BJ (cell line): ENCODE results near the gene SHISA3. TPM values are rescaled to one million over a fixed set of nuclear protein-coding genes. Genes with fewer than 3 reads are reported as not detected.

ENCODE experiments used
- CTCF ChIA-PET: fragments of 350-600 bp; formaldehyde crosslinking; extraction: SDS; loops from one replicate; lab custom pipeline; 2021; ENCODE audit warnings: antibody characterized with exemption, inconsistent platforms; lab: Yijun Ruan, JAX
- POLR2A ChIA-PET: fragments of 300-600 bp; sonication (Branson Sonifier 250); formaldehyde crosslinking; extraction: SDS; loops from one replicate; lab custom pipeline; 2021; ENCODE audit warnings: antibody characterized with exemption; lab: Charles Lee
- DNase-seq: peaks from one replicate; pipeline ENCODE4 v3.0.0-alpha.2; 2011; ENCODE audit warnings: low read depth
- H3K27me3 ChIP-seq: 2 replicates; pipeline ENCODE4 v1.6.0; 2011; ENCODE audit warnings: low read length; ENCODE audit not compliant: control insufficient read depth, insufficient read depth
- H3K36me3 ChIP-seq: 2 replicates; pipeline ENCODE4 v1.5.1; 2011; ENCODE audit warnings: low read length; ENCODE audit not compliant: control insufficient read depth, insufficient read depth
- H3K4me3 ChIP-seq: 2 replicates; pipeline ENCODE4 v1.5.1; 2011; ENCODE audit warnings: low read depth, mild to moderate bottlenecking, control low read depth, low read length
- polyA plus RNA-seq: library from polyadenylated mRNA; depleted of rRNA; stranded (reverse); fragments of >200 nt; gene quantifications from 2 replicates; pipeline ENCODE4 v1.2.3, GENCODE V29; 2011
- TF ChIP-seq, protein P1 (sequence below): IDR thresholded peaks from 2 replicates; pipeline ENCODE4 v1.5.1; 2011; ENCODE audit warnings: low read depth, mild to moderate bottlenecking, control low read depth, inconsistent platforms, low read length, moderate library complexity; ENCODE audit not compliant: insufficient read depth

The SHISA3 gene
- polyA plus RNA-seq, 1 experiment: 0.07 TPM

- TF ChIP-seq, protein P1, sequence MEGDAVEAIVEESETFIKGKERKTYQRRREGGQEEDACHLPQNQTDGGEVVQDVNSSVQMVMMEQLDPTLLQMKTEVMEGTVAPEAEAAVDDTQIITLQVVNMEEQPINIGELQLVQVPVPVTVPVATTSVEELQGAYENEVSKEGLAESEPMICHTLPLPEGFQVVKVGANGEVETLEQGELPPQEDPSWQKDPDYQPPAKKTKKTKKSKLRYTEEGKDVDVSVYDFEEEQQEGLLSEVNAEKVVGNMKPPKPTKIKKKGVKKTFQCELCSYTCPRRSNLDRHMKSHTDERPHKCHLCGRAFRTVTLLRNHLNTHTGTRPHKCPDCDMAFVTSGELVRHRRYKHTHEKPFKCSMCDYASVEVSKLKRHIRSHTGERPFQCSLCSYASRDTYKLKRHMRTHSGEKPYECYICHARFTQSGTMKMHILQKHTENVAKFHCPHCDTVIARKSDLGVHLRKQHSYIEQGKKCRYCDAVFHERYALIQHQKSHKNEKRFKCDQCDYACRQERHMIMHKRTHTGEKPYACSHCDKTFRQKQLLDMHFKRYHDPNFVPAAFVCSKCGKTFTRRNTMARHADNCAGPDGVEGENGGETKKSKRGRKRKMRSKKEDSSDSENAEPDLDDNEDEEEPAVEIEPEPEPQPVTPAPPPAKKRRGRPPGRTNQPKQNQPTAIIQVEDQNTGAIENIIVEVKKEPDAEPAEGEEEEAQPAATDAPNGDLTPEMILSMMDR: no peak
- POLR2A ChIA-PET: no interaction called here
- CTCF ChIA-PET: no interaction called here
Measured at GRCh38 chr4:42377497-42377896, 19.8 kb upstream of the SHISA3 start.

DNA sequence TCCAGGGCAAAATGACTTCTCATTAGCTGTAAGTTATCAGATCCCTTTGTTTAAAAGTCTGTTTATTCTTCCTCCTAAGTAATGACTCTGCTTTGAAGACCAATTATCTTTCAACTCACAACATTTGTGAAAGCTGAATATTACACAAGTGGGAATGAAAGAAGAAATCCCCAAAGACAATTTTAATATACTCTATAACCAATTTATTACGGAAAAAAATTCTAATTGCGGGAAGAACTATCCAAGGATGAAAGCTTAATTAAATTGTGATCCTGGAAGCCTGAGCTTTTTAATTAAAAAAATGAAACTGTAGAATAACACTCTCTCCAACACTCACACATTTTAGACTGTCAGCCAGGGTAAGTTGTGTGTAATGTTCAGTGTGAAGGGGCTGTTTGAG is 15.6 kb upstream of the SHISA3 start:
- POLR2A ChIA-PET: no interaction called here
- DNase-seq: no peak
- CTCF ChIA-PET: no interaction called here
- TF ChIP-seq, protein P1: no peak
- Histone ChIP-seq H3K36me3 (no peaks in the 10 kb centered on the region), H3K4me3 (no peak overlapping the region), H3K27me3 (no peaks in the 10 kb centered on the region)

More at GRCh38 chr4:42377497-42377896, 19.8 kb upstream of the SHISA3 start:
- no peak for DNase-seq
- no peaks in the 10 kb centered on the region for H3K27me3 ChIP-seq
- no peak overlapping the region for H3K4me3 ChIP-seq
- H3K36me3 ChIP-seq: no peaks in the 10 kb centered on the region

- no peak overlapping the region for H3K4me3 ChIP-seq
- POLR2A ChIA-PET: no interaction called here
- CTCF ChIA-PET: interaction anchor here (2.0 kb wide), 1 partner anchor 14 kb away, joined by 5 read pairs; no protein-coding TSS in a partner anchor
- no peaks in the 10 kb centered on the region for H3K36me3 ChIP-seq
- H3K27me3 ChIP-seq: no peaks in the 10 kb centered on the region
- TF ChIP-seq, protein P1: no peak
- DNase-seq: no peak
Measured at GRCh38 chr4:42385516-42385915, 11.8 kb upstream of the SHISA3 start.

DNA sequence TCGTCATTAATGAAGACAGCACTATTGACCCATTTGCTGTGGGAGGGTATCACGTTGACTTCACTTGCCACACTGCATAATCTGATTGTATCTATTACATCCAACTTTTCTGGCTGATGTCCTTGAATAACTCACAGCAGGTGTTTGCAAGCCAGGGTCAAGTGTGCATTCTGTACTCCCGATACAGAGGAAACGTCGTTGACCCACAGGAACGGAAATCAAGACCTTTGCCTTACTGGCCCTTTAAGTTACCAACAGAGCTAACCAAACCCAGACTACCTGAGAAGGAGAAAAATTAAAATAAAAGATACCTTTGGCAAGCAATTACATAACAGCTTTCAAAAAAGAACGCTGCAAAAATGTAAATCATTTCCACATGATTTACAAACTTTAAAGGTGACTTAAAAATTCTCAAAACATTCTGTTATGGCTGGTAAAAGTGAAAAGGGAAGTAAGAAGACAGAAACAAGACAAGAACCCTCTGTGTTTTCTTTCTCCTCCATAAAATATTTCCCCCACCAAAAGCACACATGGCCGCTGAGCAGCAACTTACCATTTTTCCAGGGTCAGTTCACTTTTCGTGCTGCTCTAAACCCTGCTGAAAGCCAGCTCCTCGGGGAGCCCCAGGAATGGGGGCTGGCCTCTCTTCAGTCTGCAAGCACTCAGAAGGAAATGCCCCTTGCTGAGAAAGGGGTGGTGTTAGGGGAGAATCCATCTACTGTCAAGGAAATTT is 6.5 kb upstream of the SHISA3 start:
- H3K36me3 ChIP-seq: no peaks in the 10 kb centered on the region
- TF ChIP-seq, protein P1: no peak
- ChIA-PET CTCF (no interaction called here), POLR2A (no interaction called here)
- peaks cover 1% of the 10 kb centered on the region; the same call in 1 of the 2 replicates for H3K27me3 ChIP-seq
- H3K4me3 ChIP-seq: no peak overlapping the region
- no peak for DNase-seq

DNA sequence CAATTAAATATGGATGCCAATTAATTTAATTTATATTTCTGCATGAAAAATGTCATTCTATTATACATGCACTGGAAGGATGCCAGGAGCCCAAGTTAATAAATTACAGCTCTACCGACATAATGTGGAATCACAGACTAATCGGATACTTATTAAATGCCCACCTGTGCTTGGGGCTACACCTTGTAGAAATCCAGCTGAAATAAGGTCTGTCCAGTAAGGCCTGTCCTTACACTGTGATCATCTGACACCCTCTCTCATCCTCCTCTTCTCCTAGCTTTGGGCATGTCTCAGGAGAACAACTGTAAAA is 6.0 kb upstream of the SHISA3 start:
- TF ChIP-seq, protein P1: no peak
- Histone ChIP-seq H3K4me3 (no peak overlapping the region), H3K36me3 (no peaks in the 10 kb centered on the region), H3K27me3 (peaks cover 2% of the 10 kb centered on the region; the same call in 1 of the 2 replicates)
- DNase-seq: no peak
- ChIA-PET CTCF (no interaction called here), POLR2A (no interaction called here)
